HG02852 (cell line): ENCODE results near the gene HSD17B2.
"Not testable (repeated sequence)": the region's sequence is repeated elsewhere in the genome, so short reads cannot be mapped to it uniquely, and the experiment has no call there.

Experiments used
- ATAC-seq: cut with Tn5 transposase; IDR thresholded peaks from one replicate; pipeline ENCODE4 v1.9.1; 2021; ENCODE audit warnings: mild to moderate bottlenecking, moderate library complexity; ENCODE audit not compliant: unreplicated experiment

HSD17B2 gene

DNA sequence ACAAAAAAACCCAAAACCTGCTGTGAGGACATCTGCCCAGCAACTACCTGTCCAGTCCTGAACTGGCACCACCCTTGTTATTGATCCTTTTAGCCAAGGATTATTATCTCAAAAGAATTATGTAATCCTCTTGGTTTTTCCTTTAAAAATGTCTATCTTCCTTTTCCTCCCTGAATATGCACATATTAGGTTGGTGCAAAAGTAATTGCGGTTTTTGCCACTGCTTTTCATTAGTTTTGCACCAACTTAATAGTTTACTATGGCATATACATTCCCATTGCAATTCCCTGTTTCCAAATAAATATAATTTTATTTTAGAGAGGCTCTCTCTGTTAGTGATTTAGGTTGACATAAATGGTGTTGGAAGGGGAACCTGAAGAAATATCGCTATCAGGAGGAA lies 83.7 kb downstream of the HSD17B2 start:
- ATAC-seq, result no peak

DNA sequence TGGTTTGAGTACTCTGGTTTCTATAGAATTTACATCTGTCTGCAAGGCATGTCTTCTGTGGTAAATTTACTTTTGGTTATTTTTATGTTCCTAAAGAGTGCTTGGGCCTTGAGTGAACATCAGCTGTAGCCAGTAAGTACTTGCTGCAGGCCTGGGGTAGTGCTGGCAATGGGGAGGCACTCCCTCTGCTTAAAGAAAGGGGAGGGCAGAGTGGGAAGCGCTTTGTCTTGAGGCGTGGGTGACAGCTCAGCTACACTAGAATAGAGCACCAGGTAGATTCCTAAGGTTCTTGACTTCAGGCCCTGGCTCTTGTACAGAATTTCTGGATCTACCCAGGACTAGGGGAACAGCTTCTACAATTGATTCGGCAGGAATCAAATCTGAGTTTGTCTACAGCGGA lies 84.4 kb downstream of the HSD17B2 start:
- no peak for ATAC-seq

DNA sequence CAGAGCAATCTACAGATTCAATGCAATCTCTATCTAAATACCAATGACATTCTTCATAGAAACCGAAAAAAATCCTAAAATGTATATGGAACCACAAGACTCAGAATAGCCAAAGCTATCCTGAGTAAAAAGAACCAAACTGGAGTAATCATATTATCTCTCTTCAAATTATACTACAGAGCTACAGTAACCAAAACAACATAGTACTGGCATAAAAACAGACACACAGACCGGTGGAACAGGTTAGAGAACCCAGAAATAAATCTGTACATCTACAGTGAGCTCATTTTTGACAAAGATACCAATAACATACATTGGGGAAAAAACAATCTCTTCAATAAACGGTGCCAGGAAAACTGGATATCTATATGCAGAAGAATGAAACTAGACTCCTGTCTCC lies 89.6 kb downstream of the HSD17B2 start:
- ATAC-seq, result no peak

DNA sequence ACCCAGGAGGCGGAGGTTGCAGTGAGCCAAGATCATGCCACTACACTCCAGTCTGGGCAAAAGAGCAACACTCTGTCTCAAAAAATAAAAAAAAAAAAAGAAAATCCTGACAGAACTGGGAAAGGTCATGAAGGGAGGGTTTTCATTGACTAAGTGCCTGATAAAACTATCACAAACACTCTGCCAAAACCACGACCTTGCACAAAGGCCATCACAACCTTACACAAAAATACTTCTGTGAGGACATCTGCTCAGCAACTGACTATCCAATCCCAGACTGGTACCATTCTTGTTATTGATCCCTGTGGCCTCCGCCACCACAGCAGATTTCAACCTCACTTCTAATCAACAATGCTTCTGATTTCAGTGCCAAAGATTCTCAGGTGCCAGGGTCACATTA lies 94.8 kb downstream of the HSD17B2 start:
- ATAC-seq, result no peak

DNA sequence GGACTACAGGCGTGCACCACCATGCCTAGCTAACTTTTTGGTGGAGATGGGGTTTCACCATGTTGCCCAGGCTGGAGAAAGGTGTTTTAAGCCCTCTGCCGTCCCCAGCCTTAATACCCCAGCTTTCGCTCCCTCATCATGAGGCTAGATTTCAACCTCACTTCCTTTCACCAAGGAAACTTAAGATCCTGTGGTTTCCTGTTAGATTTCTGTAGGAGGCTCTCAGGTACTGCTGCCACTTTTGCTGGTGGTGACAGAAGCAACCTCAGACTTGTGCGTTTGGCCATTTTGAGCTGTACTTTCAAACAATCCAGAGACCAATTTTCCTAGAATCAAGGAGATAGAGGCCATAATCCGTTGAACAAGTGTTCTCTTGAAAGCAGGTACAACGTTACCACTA lies 98.7 kb downstream of the HSD17B2 start:
- ATAC-seq, result no peak

DNA sequence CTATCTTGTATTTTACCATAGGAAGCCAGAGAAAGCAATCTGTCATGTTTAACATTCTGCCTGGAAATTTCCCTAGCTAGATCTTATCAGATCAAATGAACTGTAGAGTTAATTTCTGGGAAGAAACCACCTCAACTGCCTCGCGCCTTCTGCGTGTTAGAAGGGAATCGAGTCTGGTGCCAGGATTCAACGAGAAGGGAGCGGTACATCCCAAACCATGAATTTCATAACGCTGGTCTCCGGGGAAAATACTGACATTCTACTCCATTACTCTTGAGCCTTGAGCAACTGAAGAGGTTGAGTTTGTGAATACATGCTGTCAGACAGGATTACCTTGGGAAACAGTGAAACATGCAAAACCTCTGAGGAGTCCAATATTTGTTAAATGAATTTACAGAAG lies 99.8 kb downstream of the HSD17B2 start:
- ATAC-seq, result no peak

DNA sequence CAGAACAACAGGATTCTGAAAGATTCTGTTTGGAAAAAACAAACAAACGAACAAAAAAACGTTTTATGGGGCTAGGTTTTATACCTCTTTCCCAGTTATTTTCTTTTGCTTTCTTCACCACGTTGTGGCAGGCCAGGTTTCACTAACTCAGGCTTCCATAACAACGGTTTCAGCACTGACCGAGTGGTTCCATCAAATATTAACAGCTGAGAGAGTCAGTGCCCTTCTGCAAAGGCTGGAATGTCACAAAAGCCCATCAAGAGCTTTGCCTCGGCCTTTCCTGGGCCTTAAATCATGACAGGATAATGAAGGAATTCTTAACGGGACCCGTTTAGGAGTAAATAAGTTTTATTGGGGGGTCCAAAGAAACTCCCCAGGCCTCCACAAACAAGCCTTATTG lies 100.8 kb downstream of the HSD17B2 start:
- ATAC-seq, result no peak

DNA sequence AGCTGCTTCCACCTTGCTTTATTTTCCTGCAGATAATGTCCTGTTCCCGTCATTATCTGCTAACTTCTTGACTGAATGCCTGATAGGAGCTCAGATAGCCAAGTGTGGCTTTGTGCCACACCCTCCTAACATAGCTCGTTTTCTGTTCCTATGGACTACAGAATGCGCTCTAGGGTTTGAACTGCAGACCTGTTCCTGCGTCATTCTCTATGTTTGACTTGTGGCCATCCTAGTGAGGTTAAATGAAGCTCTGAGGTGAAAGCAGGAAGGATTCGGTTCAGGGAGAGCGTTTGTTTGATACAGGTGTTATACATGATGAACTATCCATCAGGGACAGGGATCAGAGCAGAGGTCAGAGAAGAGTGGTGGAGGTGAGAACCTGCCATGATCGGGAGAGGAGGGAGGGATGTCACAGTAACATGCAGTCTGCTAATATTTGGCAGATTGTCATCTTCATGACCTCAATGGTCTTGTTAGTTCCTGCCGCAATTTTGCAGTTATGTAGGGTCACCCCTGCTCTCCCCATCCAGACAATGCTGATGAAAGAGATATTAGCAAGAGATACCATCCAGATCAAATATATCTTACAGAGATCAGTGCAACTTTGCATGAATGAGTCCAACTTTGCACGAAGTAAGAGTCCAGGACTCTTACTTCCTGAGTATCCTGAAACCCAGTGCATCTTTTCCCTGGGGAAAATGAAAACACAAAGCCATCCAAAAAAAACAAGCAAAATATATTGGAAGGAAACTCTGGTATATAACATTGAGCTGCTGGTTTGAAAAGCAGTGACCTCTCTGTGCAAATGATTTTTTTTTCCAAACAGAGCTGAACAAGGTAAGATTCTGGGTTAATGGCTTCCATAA lies 102.1 kb downstream of the HSD17B2 start:
- no peak for ATAC-seq

DNA sequence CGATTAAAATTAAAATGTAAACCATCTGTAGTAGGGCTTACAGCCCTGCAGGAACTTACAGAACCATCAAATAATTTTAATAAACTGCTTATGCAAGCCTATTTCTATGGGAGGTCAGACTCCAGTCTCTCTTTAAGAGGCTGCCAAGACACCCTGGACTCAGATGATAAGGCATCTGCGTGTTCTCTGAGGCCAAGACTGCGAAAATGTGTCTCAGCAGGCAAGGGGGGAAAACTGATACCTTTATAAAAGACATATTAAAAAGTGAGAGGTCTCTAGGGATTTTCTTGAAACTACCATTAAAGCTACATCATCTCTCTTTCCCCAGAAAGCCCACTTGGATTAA lies 102.7 kb downstream of the HSD17B2 start:
- no peak for ATAC-seq

DNA sequence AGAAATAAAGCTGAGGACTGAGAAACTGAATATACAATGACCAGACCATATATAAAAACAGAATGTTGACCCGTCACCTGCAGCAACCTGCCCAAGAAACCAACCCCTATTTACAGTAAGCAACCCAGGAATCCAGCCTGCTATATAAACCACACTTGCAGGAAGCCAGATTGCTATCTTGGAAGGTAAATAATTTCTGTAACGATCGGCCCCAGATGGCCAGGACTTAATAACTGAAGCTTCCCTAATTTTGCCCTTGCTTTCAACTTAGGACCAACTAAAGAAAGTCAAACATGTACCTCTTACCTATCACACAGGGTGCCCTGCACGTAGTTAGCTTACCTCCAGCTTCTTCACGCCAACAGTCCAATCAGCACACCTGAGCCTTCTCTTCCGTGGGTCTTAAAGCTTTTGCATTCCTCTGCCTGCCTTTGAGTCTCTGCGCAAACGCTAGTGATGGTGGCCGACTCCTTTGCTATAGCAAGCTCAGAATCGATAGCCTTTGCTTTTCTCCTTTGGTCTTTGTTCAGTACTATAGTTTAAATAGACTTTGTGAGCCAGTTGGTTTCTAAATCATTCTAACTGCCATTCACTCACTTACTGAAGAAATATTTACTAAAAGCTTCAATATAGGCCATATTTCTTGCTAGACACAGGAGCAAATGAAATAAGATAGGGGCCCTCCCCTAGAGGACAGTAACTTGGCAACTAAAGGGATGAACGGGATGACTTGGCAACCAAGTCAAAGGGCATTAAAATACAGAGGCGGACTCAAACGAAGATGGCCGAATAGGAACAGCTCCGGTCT lies 103.6 kb downstream of the HSD17B2 start:
- ATAC-seq, result no peak

DNA sequence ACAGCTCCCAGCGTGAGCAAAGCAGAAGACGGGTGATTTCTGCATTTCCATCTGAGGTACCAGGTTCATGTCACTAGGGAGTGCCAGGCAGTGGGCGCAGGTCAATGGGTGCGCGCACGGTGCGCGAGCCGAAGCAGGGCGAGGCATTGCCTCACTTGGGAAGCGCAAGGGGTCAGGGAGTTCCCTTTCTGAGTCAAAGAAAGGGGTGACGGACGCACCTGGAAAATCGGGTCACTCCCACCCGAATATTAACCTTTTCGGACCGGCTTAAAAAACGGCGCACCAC lies 104.2 kb downstream of the HSD17B2 start:
- not testable (repeated sequence) for ATAC-seq

DNA sequence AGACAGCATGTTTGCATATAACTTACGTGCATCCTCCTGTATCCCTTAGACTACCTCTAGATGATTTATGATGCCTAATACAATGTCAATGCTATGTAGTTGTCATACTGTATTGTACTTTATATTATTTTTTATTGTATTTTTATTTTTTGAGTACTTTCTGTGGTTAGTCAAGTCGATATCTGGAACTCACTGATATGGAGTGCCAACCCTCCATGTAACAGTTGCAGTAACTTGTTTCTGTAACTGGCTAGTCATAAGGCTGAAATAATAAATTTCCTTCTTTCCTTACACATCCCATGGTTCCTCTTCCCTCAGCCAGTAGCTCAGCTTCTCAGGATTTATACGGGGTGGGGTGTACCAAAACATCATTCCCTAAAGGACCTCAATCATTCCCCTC lies 111.5 kb downstream of the HSD17B2 start:
- no peak for ATAC-seq

DNA sequence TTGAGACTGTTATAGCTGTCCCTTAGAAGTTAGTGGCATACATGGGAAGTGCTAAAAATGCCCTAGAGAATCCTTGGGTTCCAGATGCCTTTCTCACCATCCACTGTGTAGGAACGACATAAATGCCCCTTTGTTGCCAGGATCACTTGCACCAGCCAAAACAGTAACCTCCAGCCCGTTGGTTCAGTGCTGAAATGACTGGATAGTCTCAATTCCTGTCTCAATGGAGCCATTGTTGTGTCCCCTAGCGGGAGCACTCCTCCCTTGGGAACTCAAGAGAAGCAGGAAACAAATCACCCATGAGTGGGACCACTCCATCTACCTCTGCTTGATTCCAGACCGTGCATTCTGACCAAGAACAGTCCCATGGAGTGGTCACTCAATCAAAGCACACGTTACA lies 111.9 kb downstream of the HSD17B2 start:
- ATAC-seq, result no peak

DNA sequence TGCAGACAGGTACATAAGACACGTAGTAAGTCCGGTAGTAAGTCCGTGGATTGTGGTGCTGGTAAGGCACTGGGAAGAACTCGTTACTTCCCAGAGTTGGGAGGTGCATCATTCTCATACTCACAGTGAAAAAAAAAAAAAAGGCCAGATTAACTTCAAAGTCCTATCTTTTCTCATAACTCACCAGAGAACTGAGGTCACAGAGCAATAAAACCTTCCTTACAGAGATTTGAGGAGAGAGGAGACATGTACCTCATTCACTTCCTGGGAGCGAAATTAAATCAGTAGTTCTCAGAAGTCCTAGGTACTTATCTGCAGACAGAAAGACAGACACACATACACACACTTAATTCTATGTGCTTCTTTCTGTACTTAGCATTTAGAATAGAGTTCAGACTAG lies 112.5 kb downstream of the HSD17B2 start:
- ATAC-seq, result no peak
